ENCODE results near the gene CPOX.
"Not testable (repeated sequence)": the region's sequence is repeated elsewhere in the genome, so short reads cannot be mapped to it uniquely, and the experiment has no call there.

CPOX gene

DNA sequence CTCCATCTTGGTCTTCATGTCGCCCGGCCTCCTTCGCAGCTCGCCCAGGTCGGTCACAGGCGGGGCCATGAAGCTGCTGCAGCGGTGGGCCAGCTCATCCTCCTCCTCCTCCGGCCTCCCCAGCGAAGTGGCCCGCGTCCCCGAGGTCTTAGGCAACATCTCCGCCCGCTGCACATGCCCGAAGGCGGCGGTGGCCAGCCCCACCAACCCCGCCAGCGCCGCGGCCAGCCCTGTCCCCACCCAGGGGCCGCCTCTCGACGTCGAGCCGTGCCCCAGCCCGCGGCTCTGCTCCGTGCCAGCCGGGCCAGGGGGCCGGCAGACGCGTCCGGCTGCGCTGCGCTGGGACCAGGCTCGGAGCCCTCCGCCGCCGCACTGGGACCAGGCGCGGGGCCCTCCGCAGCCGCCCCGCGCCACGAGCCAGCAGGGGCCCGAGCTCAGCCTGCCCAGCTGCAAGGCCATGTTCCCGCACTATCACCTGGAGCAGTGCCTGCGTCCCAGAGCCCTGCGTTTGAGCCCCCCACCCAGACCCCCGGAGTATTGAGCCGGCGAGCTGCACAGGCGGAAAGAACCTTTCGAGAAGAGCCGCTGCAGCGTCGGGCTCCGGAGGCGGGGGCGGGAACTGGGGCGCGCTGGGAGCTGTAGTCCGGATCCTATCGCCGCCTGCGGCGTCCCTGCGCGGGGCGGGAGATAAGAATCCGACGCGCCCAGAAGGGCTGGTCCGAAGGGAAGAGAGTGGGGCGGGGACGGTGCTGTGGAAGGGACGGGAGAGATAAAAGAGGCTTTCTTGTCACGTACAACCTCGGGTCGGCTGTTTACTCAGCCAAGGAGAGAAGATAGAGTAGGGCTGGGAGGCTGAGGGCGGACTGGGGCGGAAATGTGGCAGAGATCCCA is at the start of gene CPOX:
Gene CPOX (minus strand): TSS at position 566 of the 891 bp plus-strand sequence. CDS start 107 bp downstream, at position 459.
- peak; percentile 68 for DNase-seq (ENCODE audit: low read depth)

DNA sequence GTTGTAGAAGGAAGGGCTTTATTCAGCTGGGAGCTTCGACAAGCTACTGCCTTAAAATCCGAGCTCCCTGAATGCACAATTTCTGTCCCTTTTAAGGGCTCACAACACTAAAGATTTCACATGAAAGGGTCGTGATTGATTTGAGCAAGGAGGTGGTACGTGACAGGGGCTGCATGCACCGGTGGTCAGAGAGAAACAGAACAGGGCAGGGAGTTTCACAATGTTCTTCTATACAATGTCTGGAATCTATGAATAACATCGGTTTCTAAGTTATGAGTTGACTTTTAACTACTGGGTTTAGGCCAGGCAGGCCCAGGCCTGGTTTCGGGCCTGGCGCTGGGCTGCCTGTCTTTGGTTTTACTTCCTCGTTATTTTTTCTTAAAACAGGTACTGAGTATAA is 49.4 kb upstream of the CPOX start:
- DNase-seq (ENCODE audit: low read depth) = not testable (repeated sequence)

DNA sequence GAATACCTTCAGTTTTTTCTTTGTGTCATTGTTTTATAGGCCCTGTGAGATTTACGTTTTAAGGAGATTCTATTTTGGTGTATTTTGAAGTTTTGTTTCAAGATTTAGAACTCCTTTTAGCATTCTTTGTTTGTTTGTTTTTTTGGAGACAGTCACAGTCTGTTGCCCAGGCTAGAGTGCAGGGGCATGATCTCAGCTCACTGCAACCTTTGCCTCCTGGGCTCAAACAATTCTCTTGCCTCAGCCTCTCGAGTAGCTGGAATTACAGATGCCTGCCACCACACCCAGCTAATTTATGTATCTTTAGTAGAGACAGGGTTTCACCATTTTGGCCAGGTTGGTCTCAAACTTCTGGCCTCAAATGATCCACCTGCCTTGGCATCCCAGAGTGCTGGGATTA is 48.3 kb upstream of the CPOX start:
- DNase-seq (ENCODE audit: low read depth) = not testable (repeated sequence)

DNA sequence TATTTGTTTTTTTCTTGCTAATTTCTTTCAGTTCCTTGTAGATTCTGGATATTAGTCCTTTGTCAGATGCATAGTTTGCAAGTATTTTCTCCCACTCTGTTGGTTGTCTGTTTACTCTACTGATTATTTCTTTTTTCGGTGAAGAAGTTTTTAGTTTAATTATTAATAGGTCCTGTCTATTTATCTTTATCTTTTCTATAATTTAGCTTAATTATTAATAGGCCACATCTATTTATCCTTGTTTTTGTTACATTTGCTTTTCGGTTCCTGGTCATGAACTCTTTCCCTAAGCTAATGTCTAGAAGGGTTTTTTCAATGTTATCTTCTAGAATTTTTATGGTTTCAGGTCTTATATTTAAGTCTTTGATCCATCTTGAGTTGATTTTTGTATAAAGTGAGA is 45.1 kb upstream of the CPOX start:
- not testable (repeated sequence) for DNase-seq (ENCODE audit: low read depth)

DNA sequence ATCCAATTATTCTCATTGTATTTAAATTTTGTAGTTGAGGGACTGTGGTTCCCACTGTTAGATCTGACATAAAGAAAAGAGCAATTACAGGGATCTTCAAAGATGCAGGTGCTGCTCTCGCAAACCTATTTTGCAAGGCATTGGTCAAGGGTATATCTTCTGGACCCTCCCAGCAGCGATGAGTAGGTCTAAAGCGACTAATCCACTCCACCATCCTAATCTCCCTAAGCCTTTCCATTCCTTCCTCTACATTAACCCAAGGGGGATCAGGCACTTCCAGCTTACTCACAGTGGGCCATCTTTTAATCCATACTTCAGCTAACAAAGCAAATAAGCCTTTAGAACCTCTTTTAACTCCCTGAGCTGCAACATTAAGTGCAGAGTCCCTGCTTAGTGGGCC is 37.0 kb upstream of the CPOX start:
- no peak for DNase-seq (ENCODE audit: low read depth)

DNA sequence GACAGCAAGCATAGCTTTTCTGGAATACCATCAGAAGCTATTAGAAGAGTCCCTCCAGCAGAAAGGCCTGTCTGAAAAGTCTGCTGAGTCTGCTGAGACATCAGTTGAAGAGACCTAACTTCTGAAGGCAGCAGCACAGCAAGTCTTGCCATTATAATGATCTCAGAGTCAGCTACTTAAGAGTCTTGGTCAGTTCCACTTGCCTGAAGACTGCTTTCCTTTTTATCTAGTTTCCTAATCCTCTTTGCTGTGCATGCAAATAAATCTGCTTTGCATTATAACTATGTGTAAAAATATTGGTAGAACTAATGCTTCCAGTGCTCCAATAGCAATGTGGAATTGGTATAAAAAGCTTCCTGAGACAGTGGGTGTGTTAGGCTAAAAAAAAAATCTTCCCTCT is 34.9 kb upstream of the CPOX start:
- no peak for DNase-seq (ENCODE audit: low read depth)

DNA sequence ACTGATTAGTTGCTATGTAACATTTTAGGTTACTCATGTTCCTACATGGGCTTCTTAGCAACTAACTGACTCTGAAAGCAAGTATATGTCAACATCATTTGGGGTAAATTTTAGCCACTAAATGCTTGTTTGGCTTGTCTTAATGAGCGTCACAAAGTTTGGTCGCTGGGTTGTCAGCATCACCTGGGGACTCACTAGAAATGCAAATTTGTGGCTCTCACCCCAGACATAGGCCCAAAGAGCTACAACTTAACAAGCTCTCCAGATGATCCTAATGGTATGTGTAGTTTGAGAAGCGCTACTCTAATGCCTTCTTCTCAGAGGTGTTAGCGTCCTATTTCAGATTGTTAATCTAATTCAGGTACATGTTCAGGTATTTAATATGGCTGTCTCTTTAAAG is 32.7 kb upstream of the CPOX start:
- DNase-seq (ENCODE audit: low read depth) = no peak

DNA sequence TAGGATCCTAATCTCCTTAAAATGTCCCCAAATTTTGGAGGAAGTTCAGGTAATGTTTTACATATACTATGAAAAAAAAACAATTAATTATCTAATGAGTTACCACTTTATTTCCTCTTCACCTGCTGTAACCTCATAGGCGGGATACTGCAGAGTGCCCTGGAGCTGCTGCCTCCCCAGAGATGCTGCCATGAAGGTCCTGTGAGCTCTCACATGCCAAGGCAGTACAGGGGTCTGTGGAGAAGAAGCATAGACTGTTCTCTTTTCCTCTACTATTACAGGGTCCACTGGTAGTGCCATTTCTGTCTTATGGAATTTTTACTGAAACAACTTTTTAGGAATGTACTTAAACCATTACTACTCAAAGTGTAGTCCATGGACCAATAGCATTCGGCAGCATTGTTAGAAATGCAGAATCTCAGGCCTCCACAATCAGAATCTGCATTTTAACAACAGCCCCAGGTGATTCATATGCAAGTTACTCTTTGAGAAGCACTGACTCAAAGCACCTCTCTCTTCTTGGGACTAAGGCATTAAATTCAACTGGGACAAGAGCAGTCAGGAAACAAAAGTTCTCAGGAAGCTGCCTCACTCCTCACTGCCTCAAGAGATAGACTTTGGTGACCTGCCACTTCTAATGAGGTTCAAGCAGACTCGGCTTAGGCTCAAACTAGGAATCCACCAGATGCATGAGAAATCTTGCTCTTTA is 30.3 kb upstream of the CPOX start:
- DNase-seq (ENCODE audit: low read depth) = no peak

GRCh38 chr3:98617841-98618240 is 24.4 kb upstream of the CPOX start:
- DNase-seq (ENCODE audit: low read depth) = no peak

GRCh38 chr3:98613616-98614015 is 20.2 kb upstream of the CPOX start:
- DNase-seq (ENCODE audit: low read depth) = no peak

- DNase-seq (ENCODE audit: low read depth) = no peak
These were observed 19.6 kb upstream of the CPOX start for GRCh38 chr3:98612996-98613517.

DNA sequence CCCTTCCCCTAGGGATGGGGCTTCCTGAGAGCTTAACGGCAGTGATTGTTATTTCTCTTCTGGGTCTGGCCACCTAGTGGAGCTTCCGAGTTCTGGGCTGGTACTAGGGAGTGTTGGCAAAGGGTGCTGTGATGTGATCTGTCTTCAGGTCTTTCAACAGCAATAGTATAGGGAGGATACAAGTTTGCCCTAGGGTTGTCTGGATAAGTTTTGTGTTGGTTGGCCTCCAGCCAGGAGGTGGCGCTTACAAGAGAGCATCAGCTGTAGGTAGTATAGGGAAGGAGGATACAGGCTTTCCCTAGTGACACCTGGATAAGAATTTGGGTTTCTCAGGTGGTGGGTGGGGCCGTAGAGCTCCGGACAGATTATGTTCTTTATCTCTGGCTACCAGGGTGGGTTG is 19.2 kb upstream of the CPOX start:
- no peak for DNase-seq (ENCODE audit: low read depth)

- no peak for DNase-seq (ENCODE audit: low read depth)
These were observed 14.6 kb upstream of the CPOX start for GRCh38 chr3:98608029-98608428.

- no peak for DNase-seq (ENCODE audit: low read depth)
These were observed 10.2 kb upstream of the CPOX start for GRCh38 chr3:98603580-98603979.

DNA sequence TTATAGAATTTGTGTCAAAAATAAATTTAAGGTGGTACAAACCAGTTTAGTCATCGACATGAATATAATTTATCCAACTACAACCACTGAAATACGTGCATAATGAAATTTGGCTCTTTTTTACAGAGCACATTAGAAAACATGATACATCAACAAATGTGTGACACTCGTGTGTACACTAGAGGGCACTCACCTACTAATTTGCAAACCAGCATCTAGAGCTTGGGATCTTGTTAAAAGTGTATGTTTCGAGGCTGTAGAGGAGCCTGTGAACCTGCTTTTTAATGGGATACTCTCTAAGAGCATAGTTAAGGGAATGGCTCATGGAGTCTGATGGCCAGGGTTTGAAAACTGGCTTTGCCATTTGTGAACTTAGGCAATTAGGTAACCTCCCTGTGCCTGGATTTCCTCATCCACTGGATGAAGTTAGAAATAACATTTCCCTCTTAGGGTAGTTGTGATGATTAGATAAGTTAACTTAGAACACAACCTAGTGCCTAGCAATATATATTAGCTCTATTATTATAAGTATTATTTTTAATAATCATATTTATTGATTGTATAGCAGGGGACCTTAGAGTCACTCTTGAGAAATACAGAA is 8.8 kb upstream of the CPOX start:
- DNase-seq (ENCODE audit: low read depth) = no peak

- no peak for DNase-seq (ENCODE audit: low read depth)
These were observed 7.8 kb upstream of the CPOX start for GRCh38 chr3:98601180-98601579.

DNA sequence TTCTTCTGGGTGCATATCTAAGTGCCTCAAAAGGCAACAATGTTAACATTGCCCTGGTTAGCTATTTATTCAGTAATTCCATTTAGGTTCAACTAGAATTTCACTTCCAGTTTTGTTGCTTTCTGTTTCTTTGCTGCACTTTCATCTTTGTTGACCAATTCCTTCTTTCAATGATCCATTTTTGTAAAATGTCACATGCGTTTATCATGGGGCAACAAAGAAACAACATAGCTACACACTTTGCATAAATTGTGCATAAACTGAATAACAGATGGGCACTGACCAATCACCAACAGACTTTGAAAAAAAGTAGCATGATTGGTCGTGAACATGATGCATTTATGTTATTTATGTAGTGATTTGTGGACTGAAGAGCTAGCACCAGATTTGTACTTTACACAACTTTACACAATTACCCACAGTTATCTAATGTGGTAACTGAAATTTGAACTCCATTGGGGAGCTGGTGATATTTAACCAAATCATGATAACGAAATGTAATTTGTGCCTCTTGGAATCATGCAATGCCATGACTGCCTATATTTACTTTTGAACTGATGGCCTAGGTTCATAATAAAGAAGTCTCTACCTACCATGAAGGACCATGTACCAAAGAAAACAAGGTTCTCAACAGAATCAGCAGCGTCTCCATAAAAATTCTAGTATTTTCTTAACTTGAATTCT is 7.1 kb upstream of the CPOX start:
- DNase-seq (ENCODE audit: low read depth) = no peak

DNA sequence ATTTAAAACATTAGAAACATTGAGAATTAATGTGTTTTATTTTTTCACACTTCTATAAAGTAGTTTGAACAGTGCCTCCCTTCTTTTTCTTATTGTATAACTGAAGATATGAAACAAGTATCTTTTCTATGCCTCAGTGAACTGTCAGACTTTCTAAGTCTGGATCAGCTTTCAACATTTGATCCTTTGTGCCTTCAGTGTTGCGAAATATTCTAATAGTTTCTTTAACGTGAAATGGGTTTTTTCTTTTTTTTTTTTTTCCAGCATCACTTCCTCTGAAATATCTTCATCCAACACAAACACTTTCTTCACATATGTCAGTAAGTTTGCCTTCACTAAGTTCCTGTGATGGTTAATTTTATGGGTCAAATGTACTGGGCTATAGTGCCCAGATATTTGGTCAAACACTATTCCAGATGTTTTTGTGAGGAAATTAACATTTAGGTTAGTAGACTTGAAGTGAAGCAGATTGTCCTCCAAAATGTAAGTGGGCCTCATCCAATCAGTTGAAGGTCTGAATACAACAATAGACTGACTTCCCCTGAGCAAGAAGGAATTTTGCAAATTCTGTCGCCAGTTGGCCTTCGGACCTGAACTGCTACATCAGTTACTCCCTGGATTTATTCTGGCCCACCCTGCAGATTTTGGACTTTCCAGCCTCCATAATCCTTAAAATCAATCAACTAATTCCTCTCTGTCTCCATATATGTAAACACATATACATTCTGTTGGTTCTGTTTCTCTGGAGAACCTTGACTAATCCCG is 6.4 kb upstream of the CPOX start:
- no peak for DNase-seq (ENCODE audit: low read depth)

- DNase-seq (ENCODE audit: low read depth) = no peak
These were observed 5.1 kb upstream of the CPOX start for GRCh38 chr3:98598492-98598891.

DNA sequence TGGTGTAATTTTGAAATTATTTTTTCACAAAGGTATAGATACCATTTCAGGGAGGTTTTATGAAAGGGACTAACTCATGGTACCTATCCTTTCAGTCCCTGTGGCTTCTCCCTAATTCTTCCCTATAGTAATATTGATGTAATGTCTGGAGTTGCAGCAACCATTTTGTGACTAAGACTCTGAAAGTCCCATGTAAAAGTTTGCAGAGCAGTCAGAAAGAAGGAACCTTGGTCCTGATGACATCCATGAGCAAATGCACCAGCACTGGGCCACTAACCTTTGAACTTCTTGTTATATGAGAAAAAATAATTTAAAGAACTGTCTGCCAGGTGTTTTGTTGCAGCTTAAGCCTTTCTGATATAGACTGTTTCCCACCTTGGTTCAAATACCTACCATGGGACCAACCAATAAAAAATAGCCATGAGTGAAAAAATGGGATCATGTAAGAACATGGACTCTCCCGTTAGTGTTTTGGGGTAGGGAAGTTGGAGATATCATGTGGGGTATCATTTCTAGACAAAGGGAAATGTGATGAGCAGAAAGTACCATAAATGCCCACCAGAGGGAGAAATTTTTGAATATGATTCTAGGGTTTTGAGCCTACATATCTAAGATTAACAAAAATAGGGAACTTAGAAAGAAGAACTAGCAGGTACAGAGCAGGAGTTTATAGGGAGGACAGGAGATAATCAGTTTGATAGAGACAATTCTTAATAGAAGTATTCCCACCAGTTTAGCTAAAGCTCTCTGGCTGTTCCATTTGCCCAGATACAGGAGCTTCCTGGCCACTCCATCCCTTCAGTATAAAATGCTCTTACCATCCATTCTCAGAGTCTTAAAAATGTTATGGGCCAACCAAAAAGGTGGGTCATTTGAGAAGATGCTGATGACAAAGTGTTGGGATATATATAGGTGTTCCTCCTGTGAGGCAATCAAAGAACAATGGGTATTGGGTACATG is 3.4 kb upstream of the CPOX start:
- no peak for DNase-seq (ENCODE audit: low read depth)
